ENCODE results near the gene SIAH2. TPM values are rescaled to one million over a fixed set of nuclear protein-coding genes. Genes with fewer than 3 reads are reported as not detected.

Gene SIAH2
- total RNA-seq, 6 donors from 2014 or later, result 17.6 to 45.0 (median 31.7) TPM

- ATAC-seq (ENCODE audit: low FRiP score in 2 of 2) (peak in 1 of 2 donors; percentile 89), DNase-seq (peak in 1 of 2 donors; percentile 50)
- WGBS, 2 donors, result 83 to 89% methylated on average over 19 of the region's 19 CpGs
- H3K9me3 ChIP-seq, result no peaks in the 10 kb centered on the region
- H3K27ac ChIP-seq, result peak overlapping the region in 3 of 4 donors; percentile 36 to 69 (median 45)
- no peaks in the 10 kb centered on the region for H3K4me1 ChIP-seq
- no peak overlapping the region for H3K4me3 ChIP-seq
- no peaks in the 10 kb centered on the region for H3K36me3 ChIP-seq
- H3K27me3 ChIP-seq, result no peaks in the 10 kb centered on the region
- TF ChIP-seq POLR2A (IDR thresholded peaks at IDR 0.05) (peak in 1 of 4 donors; percentile 72), POLR2AphosphoS5 (IDR thresholded peaks at IDR 0.05) (peak in 1 of 2 donors; percentile 71), EP300 (IDR thresholded peaks at IDR 0.05) (peak in 2 of 4 donors; percentile 70 to 76), CTCF (IDR thresholded peaks at IDR 0.05) (no peak)
These were observed 35.1 kb downstream of the SIAH2 start for GRCh38 chr3:150727653-150728502.

- peak in 1 of 2 donors; percentile 49 for DNase-seq
- Histone ChIP-seq H3K27me3 (no peaks in the 10 kb centered on the region), H3K4me1 (peaks cover 0 to 7% (median 4%) of the 10 kb centered on the region in 4 donors), H3K4me3 (no peak overlapping the region), H3K9me3 (no peaks in the 10 kb centered on the region), H3K36me3 (no peaks in the 10 kb centered on the region), H3K27ac (no peak overlapping the region)
- WGBS, 2 donors, result 67 to 75% methylated on average over 3 to 7 of the region's 7 CpGs
- TF ChIP-seq CTCF (IDR thresholded peaks at IDR 0.05) (no peak), POLR2AphosphoS5 (IDR thresholded peaks at IDR 0.05) (no peak), EP300 (IDR thresholded peaks at IDR 0.05) (no peak), POLR2A (IDR thresholded peaks at IDR 0.05) (no peak)
- ATAC-seq (ENCODE audit: low FRiP score in 2 of 2), result no peak
These were observed 37.4 kb downstream of the SIAH2 start for GRCh38 chr3:150725548-150725947.

- no peak for TF ChIP-seq CTCF (IDR thresholded peaks at IDR 0.05)
- no peak for TF ChIP-seq POLR2AphosphoS5 (IDR thresholded peaks at IDR 0.05)
- no peak for TF ChIP-seq EP300 (IDR thresholded peaks at IDR 0.05)
- TF ChIP-seq POLR2A (IDR thresholded peaks at IDR 0.05), result no peak
- Histone ChIP-seq H3K27ac (no peak overlapping the region), H3K4me1 (peaks cover 0 to 7% (median 4%) of the 10 kb centered on the region in 4 donors), H3K36me3 (no peaks in the 10 kb centered on the region), H3K9me3 (no peaks in the 10 kb centered on the region), H3K27me3 (no peaks in the 10 kb centered on the region), H3K4me3 (no peak overlapping the region)
- 84 to 86% methylated on average over 6 of the region's 6 CpGs for WGBS, 2 donors
- ATAC-seq (ENCODE audit: low FRiP score in 2 of 2), result no peak
- no peak for DNase-seq
These were observed 39.0 kb downstream of the SIAH2 start for GRCh38 chr3:150723946-150724345.

- TF ChIP-seq CTCF (IDR thresholded peaks at IDR 0.05) (no peak), EP300 (IDR thresholded peaks at IDR 0.05) (no peak), POLR2AphosphoS5 (IDR thresholded peaks at IDR 0.05) (no peak), POLR2A (IDR thresholded peaks at IDR 0.05) (no peak)
- Histone ChIP-seq H3K4me3 (no peak overlapping the region), H3K27me3 (no peaks in the 10 kb centered on the region), H3K9me3 (no peaks in the 10 kb centered on the region), H3K4me1 (peaks cover 0 to 7% (median 4%) of the 10 kb centered on the region in 4 donors), H3K36me3 (no peaks in the 10 kb centered on the region), H3K27ac (no peak overlapping the region)
- 96 to 100% methylated on average over 3 of the region's 3 CpGs for WGBS, 2 donors
- no peak for DNase-seq
- no peak for ATAC-seq (ENCODE audit: low FRiP score in 2 of 2)
These were observed 40.7 kb downstream of the SIAH2 start for GRCh38 chr3:150722267-150722666.
